Measurements from ENCODE around the gene AFF1. TPM values are rescaled to one million over a fixed set of nuclear protein-coding genes. Genes with fewer than 3 reads are reported as not detected.

AFF1 gene, protein sequence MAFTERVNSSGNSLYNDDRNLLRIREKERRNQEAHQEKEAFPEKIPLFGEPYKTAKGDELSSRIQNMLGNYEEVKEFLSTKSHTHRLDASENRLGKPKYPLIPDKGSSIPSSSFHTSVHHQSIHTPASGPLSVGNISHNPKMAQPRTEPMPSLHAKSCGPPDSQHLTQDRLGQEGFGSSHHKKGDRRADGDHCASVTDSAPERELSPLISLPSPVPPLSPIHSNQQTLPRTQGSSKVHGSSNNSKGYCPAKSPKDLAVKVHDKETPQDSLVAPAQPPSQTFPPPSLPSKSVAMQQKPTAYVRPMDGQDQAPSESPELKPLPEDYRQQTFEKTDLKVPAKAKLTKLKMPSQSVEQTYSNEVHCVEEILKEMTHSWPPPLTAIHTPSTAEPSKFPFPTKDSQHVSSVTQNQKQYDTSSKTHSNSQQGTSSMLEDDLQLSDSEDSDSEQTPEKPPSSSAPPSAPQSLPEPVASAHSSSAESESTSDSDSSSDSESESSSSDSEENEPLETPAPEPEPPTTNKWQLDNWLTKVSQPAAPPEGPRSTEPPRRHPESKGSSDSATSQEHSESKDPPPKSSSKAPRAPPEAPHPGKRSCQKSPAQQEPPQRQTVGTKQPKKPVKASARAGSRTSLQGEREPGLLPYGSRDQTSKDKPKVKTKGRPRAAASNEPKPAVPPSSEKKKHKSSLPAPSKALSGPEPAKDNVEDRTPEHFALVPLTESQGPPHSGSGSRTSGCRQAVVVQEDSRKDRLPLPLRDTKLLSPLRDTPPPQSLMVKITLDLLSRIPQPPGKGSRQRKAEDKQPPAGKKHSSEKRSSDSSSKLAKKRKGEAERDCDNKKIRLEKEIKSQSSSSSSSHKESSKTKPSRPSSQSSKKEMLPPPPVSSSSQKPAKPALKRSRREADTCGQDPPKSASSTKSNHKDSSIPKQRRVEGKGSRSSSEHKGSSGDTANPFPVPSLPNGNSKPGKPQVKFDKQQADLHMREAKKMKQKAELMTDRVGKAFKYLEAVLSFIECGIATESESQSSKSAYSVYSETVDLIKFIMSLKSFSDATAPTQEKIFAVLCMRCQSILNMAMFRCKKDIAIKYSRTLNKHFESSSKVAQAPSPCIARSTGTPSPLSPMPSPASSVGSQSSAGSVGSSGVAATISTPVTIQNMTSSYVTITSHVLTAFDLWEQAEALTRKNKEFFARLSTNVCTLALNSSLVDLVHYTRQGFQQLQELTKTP
- total RNA-seq (2022; extraction: Qiagen RNA extraction), result 7.1 to 15.1 TPM (median 11.2 TPM) in 5 replicates

DNA sequence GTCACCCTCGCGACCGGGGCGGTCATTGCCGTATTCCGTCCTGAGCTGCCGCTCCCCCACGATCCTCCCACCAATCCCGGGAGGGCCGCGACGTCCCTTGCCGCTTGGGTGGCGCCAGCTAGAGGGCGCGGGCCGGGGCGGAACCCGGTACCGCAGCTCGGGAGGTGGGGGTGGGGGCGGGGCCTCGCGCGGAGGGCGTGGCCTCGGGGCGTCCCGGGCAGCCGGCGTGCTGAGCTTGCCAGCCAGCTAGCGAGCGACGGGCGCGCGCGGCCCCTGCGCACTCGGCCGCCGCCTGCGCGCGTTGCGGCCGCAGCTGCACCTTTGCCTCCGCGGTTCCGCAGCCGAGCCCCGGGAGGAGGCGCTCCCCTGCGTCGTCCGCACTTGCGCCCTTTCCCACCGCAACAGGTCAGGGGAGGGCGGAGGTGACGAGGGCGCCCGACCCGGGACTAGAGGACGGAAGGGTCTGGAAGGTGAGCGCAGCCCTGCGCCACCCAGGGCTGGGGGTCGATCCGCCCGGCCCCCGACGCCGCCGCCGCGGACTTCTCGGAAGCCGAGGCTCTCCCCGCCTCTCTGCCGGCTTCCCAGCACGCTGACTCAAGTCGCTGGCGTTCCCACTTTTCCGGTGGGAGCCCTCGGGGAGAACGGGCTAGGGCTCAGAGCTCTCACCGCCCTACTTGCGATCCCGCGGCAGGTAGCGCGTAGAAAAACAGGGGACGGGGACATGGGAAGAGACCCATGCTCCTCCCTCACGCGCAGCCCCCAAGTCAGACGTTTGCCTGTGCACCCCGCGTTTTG is at the start of gene AFF1:
Gene AFF1, plus strand, starts transcription at position 241 of the 795 bp plus-strand sequence. CDS start 13,523 bp downstream, outside the sequence.

DNA sequence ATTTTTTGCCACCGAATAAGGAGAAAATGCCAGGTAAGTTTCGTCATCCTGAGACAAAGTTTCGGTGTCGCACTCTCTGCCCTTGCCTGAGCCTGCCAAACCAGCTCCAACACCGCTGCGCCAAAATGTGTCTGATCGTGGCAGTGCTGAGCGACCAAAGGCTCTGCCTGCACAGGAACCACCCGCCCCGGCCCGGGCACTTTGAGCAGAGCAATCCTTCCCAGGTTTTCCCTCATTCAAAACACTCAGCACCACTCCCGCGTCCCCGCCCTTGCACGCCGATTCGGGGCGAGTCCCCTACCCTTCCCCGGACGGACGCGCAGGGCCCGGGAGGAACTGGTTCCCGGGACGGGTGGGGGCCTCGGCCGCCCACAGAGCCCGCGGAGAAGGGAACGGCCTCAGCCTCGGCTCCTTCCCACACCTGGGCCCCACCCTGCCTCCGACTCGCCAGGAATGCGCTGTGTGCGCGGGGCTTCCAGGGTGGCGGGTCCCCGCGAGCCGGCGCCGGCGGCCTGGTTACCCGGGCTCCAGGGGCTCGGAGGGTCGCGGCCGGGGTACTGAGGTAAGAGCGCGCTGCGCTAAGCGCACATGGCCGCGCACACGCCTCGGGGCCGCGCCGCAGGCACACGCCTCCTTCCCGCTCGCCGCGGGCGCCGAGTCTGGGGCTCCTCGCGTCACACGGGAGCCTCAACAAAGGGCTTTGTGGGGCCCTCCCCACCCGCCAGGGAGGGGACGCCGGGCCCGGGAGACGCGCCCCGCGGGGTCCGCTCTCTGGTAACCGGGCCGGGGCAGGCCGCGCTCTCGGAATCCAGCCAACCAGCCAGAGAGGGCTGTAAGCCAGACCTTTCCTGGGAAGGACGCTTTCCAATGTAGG is 42.8 kb upstream of the AFF1 start, which contains the start of gene C4orf36:
Gene C4orf36, minus strand, starts transcription at position 661 of the 874 bp plus-strand sequence. CDS start 902 bp downstream, outside the sequence.

Other genes starting within 250 kb of the AFF1 start
- gene SLC10A6, start 85.6 kb upstream of the AFF1 start, total RNA-seq (2022; extraction: Qiagen RNA extraction), result not detected in 5 replicates
- gene C4orf36, start 42.6 kb upstream of the AFF1 start, total RNA-seq (2022; extraction: Qiagen RNA extraction), result 0.83 to 1.6 TPM (median 1.2 TPM) in 5 replicates